Thyroid gland (tissue), 4 donors: ENCODE data around the gene LPCAT1.

ENCODE experiments used
- POLR2A ChIP-seq, 2 donors: fragments of 450-650 bp; IDR thresholded peaks; one replicate each; pipeline ENCODE4 v1.6.1; 2017; ENCODE audit warnings: antibody characterized with exemption in 2 of 2, mild to moderate bottlenecking in 2 of 2, moderate library complexity in 1 of 2
- TF ChIP-seq, protein P1 (sequence below), 6 experiments: fragments of 200-600 bp in 3 of 6; fragments of 450-650 bp in 3 of 6; sonication (generic) in 3 of 6; IDR thresholded peaks; one replicate each; pipeline ENCODE4 v1.5.1; 2016 to 2019; ENCODE audit warnings: antibody characterized with exemption in 6 of 6, mild to moderate bottlenecking in 2 of 6, inconsistent platforms in 1 of 6, moderate library complexity in 1 of 6

DNA sequence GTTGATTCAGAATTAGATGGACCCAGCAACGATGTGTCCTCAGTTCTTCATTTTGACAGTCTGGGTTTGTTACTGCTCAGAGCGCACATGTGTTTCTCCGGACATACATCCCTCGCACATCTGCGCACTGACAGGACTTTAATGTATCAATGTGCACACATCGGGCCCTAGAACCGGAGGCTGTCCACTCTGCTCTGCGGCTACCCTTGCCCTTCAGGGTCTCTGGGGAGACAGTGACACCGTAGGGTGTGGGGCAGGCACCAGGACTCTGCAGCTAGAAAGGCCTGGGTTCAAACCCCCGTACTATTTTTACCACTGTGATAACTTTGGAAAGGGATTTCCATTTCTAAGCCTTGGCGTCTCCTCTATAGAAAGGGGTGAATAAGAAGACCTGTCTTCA is 23.5 kb upstream of the LPCAT1 start:
- TF ChIP-seq, protein P1, sequence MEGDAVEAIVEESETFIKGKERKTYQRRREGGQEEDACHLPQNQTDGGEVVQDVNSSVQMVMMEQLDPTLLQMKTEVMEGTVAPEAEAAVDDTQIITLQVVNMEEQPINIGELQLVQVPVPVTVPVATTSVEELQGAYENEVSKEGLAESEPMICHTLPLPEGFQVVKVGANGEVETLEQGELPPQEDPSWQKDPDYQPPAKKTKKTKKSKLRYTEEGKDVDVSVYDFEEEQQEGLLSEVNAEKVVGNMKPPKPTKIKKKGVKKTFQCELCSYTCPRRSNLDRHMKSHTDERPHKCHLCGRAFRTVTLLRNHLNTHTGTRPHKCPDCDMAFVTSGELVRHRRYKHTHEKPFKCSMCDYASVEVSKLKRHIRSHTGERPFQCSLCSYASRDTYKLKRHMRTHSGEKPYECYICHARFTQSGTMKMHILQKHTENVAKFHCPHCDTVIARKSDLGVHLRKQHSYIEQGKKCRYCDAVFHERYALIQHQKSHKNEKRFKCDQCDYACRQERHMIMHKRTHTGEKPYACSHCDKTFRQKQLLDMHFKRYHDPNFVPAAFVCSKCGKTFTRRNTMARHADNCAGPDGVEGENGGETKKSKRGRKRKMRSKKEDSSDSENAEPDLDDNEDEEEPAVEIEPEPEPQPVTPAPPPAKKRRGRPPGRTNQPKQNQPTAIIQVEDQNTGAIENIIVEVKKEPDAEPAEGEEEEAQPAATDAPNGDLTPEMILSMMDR (IDR thresholded peaks at IDR 0.05): no peak
- no peak for TF ChIP-seq POLR2A (IDR thresholded peaks at IDR 0.05)
